Tibial nerve (tissue), 4 donors: ENCODE results near the gene GLIPR1. TPM values are rescaled to one million over a fixed set of nuclear protein-coding genes. Genes with fewer than 3 reads are reported as not detected.

ENCODE experiments used
- DNase-seq, 2 donors: peaks; one replicate each; pipeline ENCODE4 v3.0.0-alpha.2; 2019; ENCODE audit warnings: low spot score in 2 of 2
- H3K27ac ChIP-seq, 4 donors: fragments of 200-600 bp; sonication (generic) in 3 of 4; one replicate each; pipeline ENCODE4 v1.5.1; 2017 to 2019; ENCODE audit warnings: mild to moderate bottlenecking in 1 of 4
- H3K27me3 ChIP-seq, 2 donors: fragments of 200-600 bp; sonication (generic) in 1 of 2; one replicate each; pipeline versions ENCODE4 v1.5.1 to v1.6.0; 2017 to 2019
- H3K36me3 ChIP-seq, 3 donors: fragments of 200-600 bp; sonication (generic); one replicate each; pipeline ENCODE4 v1.5.1; 2018 to 2019
- H3K4me1 ChIP-seq, 4 donors: fragments of 200-600 bp; sonication (generic) in 3 of 4; one replicate each; pipeline ENCODE4 v1.5.1; 2017 to 2019
- H3K4me3 ChIP-seq, 4 donors: fragments of 200-600 bp; sonication (generic) in 3 of 4; one replicate each; pipeline ENCODE4 v1.5.1; 2017 to 2019; ENCODE audit warnings: mild to moderate bottlenecking in 1 of 4, moderate library complexity in 1 of 4
- H3K9me3 ChIP-seq, 4 donors: fragments of 200-600 bp; sonication (generic) in 3 of 4; one replicate each; pipeline ENCODE4 v1.5.1; 2017 to 2019
- CTCF ChIP-seq, 5 experiments: fragments of 200-600 bp in 3 of 5; fragments of 450-650 bp in 2 of 5; sonication (generic) in 3 of 5; IDR thresholded peaks; one replicate each; pipeline ENCODE4 v1.5.1; 2016 to 2019; ENCODE audit warnings: antibody characterized with exemption in 5 of 5, mild to moderate bottlenecking in 3 of 5, moderate library complexity in 2 of 5
- EP300 ChIP-seq, 2 donors: sonication (generic); formaldehyde crosslinking; IDR thresholded peaks; one replicate each; pipeline ENCODE4 v1.6.1; 2017; ENCODE audit warnings: antibody characterized with exemption in 2 of 2, mild to moderate bottlenecking in 1 of 2
- POLR2A ChIP-seq, 2 donors: fragments of 450-650 bp; IDR thresholded peaks; one replicate each; pipeline ENCODE4 v1.6.1; 2017; ENCODE audit warnings: antibody characterized with exemption in 2 of 2, mild to moderate bottlenecking in 2 of 2, moderate library complexity in 2 of 2
- WGBS, 2 donors: methylation state at CpG; one replicate each; pipeline ENCODE4 v1.1.5; 2018; 5-methylcytosine and 5-hydroxymethylcytosine counted together
- total RNA-seq, 4 donors: library from RNA; depleted of rRNA; stranded (reverse); fragments of >200 nt; gene quantifications; one replicate each; pipeline ENCODE4 v1.1.0, GENCODE V29; 2016

GLIPR1 gene
- total RNA-seq, 4 donors from 2014 or later, result 4.7 to 12.3 (median 6.5) TPM

- H3K9me3 ChIP-seq, result no peaks in the 10 kb centered on the region
- H3K27ac ChIP-seq, result no peak overlapping the region
- H3K36me3 ChIP-seq, result peaks cover 0 to 11% (median 0%) of the 10 kb centered on the region in 3 donors
- DNase-seq, result no peak
- no peaks in the 10 kb centered on the region for H3K4me1 ChIP-seq
- H3K4me3 ChIP-seq, result no peak overlapping the region
- no peaks in the 10 kb centered on the region for H3K27me3 ChIP-seq
- TF ChIP-seq POLR2A (IDR thresholded peaks at IDR 0.05), result no peak
- no peak for TF ChIP-seq CTCF (IDR thresholded peaks at IDR 0.05)
- no peak for TF ChIP-seq EP300 (IDR thresholded peaks at IDR 0.05)
- 61 to 65% methylated on average over 7 of the region's 7 CpGs for WGBS, 2 donors
These were observed 9.2 kb downstream of the GLIPR1 start for GRCh38 chr12:75489613-75490210.

GRCh38 chr12:75491169-75491568 lies 10.6 kb downstream of the GLIPR1 start:
- 89% methylated on average over 2 of the region's 2 CpGs for whole genome bisulfite sequencing, 2 donors
- Histone ChIP-seq H3K9me3 (no peaks in the 10 kb centered on the region), H3K4me1 (no peaks in the 10 kb centered on the region), H3K27me3 (no peaks in the 10 kb centered on the region), H3K27ac (no peak overlapping the region), H3K36me3 (peaks cover 0 to 25% (median 0%) of the 10 kb centered on the region in 3 donors), H3K4me3 (no peak overlapping the region)
- DNase-seq, result no peak
- TF ChIP-seq EP300 (IDR thresholded peaks at IDR 0.05) (no peak), POLR2A (IDR thresholded peaks at IDR 0.05) (no peak), CTCF (IDR thresholded peaks at IDR 0.05) (no peak)

GRCh38 chr12:75503459-75503858 lies 22.9 kb downstream of the GLIPR1 start:
- H3K4me3 ChIP-seq, result no peak overlapping the region
- no peaks in the 10 kb centered on the region for H3K9me3 ChIP-seq
- no peak for DNase-seq
- H3K27ac ChIP-seq, result no peak overlapping the region
- TF ChIP-seq CTCF (IDR thresholded peaks at IDR 0.05) (no peak), EP300 (IDR thresholded peaks at IDR 0.05) (no peak), POLR2A (IDR thresholded peaks at IDR 0.05) (no peak)
- H3K36me3 ChIP-seq, result peaks cover 0 to 71% (median 4%) of the 10 kb centered on the region in 3 donors
- peaks cover 0 to 17% (median 0%) of the 10 kb centered on the region in 4 donors for H3K4me1 ChIP-seq
- WGBS, 2 donors, result 62 to 85% methylated on average over 3 of the region's 3 CpGs
- H3K27me3 ChIP-seq, result no peaks in the 10 kb centered on the region

- Histone ChIP-seq H3K27ac (no peak overlapping the region), H3K27me3 (no peaks in the 10 kb centered on the region), H3K36me3 (peaks cover 0 to 67% (median 4%) of the 10 kb centered on the region in 3 donors), H3K9me3 (no peaks in the 10 kb centered on the region), H3K4me1 (peaks cover 0 to 21% (median 0%) of the 10 kb centered on the region in 4 donors), H3K4me3 (no peak overlapping the region)
- TF ChIP-seq EP300 (IDR thresholded peaks at IDR 0.05), result no peak
- no peak for TF ChIP-seq POLR2A (IDR thresholded peaks at IDR 0.05)
- TF ChIP-seq CTCF (IDR thresholded peaks at IDR 0.05), result no peak
- whole genome bisulfite sequencing, 2 donors, result 88 to 97% methylated on average over 3 of the region's 3 CpGs
- DNase-seq, result no peak
These were observed 23.3 kb downstream of the GLIPR1 start for GRCh38 chr12:75503866-75504265.

GRCh38 chr12:75505706-75506312 lies 25.3 kb downstream of the GLIPR1 start:
- H3K9me3 ChIP-seq, result no peaks in the 10 kb centered on the region
- H3K36me3 ChIP-seq, result peaks cover 0 to 49% (median 4%) of the 10 kb centered on the region in 3 donors
- H3K4me3 ChIP-seq, result no peak overlapping the region
- no peak overlapping the region for H3K27ac ChIP-seq
- DNase-seq, result no peak
- H3K27me3 ChIP-seq, result no peaks in the 10 kb centered on the region
- WGBS, 2 donors, result 58 to 61% methylated on average over 2 of the region's 2 CpGs
- TF ChIP-seq EP300 (IDR thresholded peaks at IDR 0.05) (no peak), CTCF (IDR thresholded peaks at IDR 0.05) (peak; percentile 23 to 58 (median 50)), POLR2A (IDR thresholded peaks at IDR 0.05) (no peak)
- peaks cover 0 to 40% (median 11%) of the 10 kb centered on the region in 4 donors for H3K4me1 ChIP-seq
